A549 (cell line): ENCODE measurements around the gene BTBD16.

Experiments used
- BHLHE40 ChIP-seq: IDR thresholded peaks from 2 replicates; pipeline ENCODE4 v1.6.1; 2012; ENCODE audit warnings: low read depth, low read length, inconsistent platforms
- EP300 ChIP-seq, 2 experiments: fragments of >200 bp; sonication (Bioruptor Twin); formaldehyde crosslinking; IDR thresholded peaks; 2 replicates in 1 of 2; 3 replicates in 1 of 2; pipeline ENCODE4 v1.6.1; 2016 to 2017
- MYC ChIP-seq: IDR thresholded peaks from 2 replicates; pipeline ENCODE4 v1.6.1; 2012; ENCODE audit warnings: mild to moderate bottlenecking, inconsistent platforms, low read length, improper control_type of control experiment, borderline replicate concordance
- PHF8 ChIP-seq: fragments of 200-600 bp; sonication (generic); IDR thresholded peaks from 2 replicates; pipeline ENCODE4 v1.6.1; 2016; ENCODE audit warnings: low read depth, mild to moderate bottlenecking, antibody characterized with exemption, moderate library complexity, borderline replicate concordance
- RFX5 ChIP-seq: fragments of 450-650 bp; IDR thresholded peaks from 2 replicates; pipeline ENCODE4 v1.7.1; 2014; ENCODE audit warnings: antibody characterized with exemption, mild to moderate bottlenecking, moderate library complexity
- SMC3 ChIP-seq: fragments of >200 bp; sonication (Bioruptor Twin); formaldehyde crosslinking; IDR thresholded peaks from 3 replicates; pipeline ENCODE4 v1.6.1; 2018; ENCODE audit warnings: inconsistent platforms
- TF ChIP-seq, protein P1 (sequence below): fragments of >200 bp; sonication (Bioruptor Twin); formaldehyde crosslinking; IDR thresholded peaks from 3 replicates; pipeline ENCODE4 v1.5.1; 2016
- TF ChIP-seq, protein P2 (sequence below): IDR thresholded peaks from 2 replicates; pipeline ENCODE4 v1.6.1; 2012

DNA sequence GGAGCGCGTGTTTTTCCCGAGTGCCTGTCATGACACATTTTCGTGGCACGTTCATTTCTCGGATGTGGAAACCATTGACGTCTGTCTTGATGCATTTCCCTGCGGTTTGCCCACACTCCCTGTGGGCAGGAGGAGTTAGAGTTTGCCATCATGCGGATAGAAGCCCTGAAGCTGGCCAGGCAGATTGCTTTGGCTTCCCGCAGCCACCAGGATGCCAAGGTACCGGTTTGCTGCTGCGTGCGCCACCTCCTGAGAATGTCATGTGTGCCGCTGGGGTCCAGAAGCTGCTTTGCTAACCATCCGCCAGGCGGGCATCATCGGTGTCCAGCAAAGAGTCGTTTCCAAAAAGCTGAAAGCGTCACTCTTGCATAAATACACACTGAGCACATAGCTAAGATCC lies 40.9 kb upstream of the BTBD16 start:
- TF ChIP-seq, protein P1, sequence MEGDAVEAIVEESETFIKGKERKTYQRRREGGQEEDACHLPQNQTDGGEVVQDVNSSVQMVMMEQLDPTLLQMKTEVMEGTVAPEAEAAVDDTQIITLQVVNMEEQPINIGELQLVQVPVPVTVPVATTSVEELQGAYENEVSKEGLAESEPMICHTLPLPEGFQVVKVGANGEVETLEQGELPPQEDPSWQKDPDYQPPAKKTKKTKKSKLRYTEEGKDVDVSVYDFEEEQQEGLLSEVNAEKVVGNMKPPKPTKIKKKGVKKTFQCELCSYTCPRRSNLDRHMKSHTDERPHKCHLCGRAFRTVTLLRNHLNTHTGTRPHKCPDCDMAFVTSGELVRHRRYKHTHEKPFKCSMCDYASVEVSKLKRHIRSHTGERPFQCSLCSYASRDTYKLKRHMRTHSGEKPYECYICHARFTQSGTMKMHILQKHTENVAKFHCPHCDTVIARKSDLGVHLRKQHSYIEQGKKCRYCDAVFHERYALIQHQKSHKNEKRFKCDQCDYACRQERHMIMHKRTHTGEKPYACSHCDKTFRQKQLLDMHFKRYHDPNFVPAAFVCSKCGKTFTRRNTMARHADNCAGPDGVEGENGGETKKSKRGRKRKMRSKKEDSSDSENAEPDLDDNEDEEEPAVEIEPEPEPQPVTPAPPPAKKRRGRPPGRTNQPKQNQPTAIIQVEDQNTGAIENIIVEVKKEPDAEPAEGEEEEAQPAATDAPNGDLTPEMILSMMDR = no peak
- TF ChIP-seq RFX5 (no peak), BHLHE40 (no peak), PHF8 (no peak), MYC (no peak), SMC3 (no peak), EP300 (IDR thresholded peaks at IDR 0.05) (no peak)
- TF ChIP-seq, protein P2, sequence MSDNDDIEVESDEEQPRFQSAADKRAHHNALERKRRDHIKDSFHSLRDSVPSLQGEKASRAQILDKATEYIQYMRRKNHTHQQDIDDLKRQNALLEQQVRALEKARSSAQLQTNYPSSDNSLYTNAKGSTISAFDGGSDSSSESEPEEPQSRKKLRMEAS = no peak
